ENCODE results near the gene TMCC1. TPM values are rescaled to one million over a fixed set of nuclear protein-coding genes. Genes with fewer than 3 reads are reported as not detected.
"Not testable (repeated sequence)": the region's sequence is repeated elsewhere in the genome, so short reads cannot be mapped to it uniquely, and the experiment has no call there.

Gene TMCC1
- total and polyA plus RNA-seq, 12 donors: 5.3 to 36.0 (median 27.2) TPM

DNA sequence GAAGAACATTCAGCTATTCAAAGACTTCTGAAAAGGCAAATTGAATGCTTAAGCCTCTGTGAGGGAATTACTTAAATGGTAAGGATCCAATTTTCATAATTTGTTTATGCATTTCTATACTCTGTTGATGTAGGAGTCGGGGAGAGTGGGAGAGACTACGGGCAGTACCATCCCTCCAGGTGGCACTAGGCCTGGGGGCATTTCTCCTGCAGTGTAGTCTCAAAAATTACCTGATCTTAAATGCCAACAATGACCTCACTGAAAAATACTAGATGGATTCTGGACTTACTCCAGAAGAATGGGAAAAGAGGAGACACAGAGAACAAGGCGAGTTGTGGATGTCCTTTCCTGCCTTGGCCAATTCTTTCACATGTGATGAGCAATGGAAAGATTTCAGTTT lies 209.2 kb downstream of the TMCC1 start:
- whole genome bisulfite sequencing, 2 donors: 96% methylated on average over 3 of the region's 3 CpGs
- H3K4me3 ChIP-seq: no peak overlapping the region
- ATAC-seq: no peak
- DNase-seq: no peak
- no peaks in the 10 kb centered on the region for H3K36me3 ChIP-seq
- intact Hi-C loops (cut with DNase I): no loop called here
- TF ChIP-seq, protein P1, sequence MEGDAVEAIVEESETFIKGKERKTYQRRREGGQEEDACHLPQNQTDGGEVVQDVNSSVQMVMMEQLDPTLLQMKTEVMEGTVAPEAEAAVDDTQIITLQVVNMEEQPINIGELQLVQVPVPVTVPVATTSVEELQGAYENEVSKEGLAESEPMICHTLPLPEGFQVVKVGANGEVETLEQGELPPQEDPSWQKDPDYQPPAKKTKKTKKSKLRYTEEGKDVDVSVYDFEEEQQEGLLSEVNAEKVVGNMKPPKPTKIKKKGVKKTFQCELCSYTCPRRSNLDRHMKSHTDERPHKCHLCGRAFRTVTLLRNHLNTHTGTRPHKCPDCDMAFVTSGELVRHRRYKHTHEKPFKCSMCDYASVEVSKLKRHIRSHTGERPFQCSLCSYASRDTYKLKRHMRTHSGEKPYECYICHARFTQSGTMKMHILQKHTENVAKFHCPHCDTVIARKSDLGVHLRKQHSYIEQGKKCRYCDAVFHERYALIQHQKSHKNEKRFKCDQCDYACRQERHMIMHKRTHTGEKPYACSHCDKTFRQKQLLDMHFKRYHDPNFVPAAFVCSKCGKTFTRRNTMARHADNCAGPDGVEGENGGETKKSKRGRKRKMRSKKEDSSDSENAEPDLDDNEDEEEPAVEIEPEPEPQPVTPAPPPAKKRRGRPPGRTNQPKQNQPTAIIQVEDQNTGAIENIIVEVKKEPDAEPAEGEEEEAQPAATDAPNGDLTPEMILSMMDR (IDR thresholded peaks at IDR 0.05): no peak
- H3K27me3 ChIP-seq: no peaks in the 10 kb centered on the region
- no peak overlapping the region for H3K27ac ChIP-seq
- H3K4me1 ChIP-seq: peaks cover 0 to 35% (median 19%) of the 10 kb centered on the region in 9 donors
- no peaks in the 10 kb centered on the region for H3K9me3 ChIP-seq

DNA sequence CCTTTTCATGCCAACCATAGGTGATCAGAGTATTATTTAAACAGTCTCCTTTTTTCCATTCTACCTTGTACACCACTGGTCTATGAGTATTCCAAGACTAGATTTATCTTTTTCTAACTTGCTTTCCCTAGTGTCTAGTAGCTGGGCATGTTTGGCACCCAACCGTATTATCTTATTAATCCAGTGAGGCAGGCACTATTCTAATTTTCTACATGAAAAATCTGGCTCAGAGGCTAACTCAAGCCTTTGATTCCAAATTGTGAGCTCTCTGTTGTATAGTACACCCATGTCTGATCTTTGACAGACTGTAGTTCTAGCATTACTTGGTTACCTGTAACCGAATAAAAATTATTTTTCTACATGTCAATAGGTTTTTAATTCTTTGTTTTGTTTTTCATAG lies 210.3 kb downstream of the TMCC1 start:
- Histone ChIP-seq H3K4me1 (peaks cover 0 to 27% (median 10%) of the 10 kb centered on the region in 9 donors), H3K36me3 (no peaks in the 10 kb centered on the region), H3K27me3 (no peaks in the 10 kb centered on the region), H3K9me3 (no peaks in the 10 kb centered on the region), H3K27ac (no peak overlapping the region), H3K4me3 (no peak overlapping the region)
- ATAC-seq: no peak
- TF ChIP-seq, protein P1 (IDR thresholded peaks at IDR 0.05): no peak
- WGBS, 2 donors: 96 to 98% methylated on average over 2 of the region's 2 CpGs
- DNase-seq: no peak
- intact Hi-C loops (cut with DNase I): no loop called here

DNA sequence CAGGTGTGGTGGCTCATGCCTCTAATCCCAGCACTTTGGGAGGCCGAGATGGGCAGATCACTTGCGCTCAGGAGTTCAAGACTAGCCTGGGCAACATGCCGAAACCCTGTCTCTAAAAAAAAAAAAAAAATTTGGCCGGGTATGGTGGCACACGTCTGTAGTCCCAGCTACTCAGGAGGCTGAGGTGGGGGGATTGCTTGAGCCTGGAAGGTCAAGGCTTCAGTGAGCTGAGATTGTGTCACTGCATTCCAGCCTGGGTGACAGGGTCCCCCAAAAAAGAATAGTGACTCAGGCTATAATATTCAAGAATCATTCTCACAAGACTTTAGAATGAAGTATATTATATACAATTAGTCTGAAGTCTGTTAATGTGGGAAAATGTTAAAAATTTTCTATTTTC lies 216.5 kb downstream of the TMCC1 start:
- TF ChIP-seq, protein P1 (IDR thresholded peaks at IDR 0.05): no peak
- H3K9me3 ChIP-seq: no peaks in the 10 kb centered on the region
- no peaks in the 10 kb centered on the region for H3K36me3 ChIP-seq
- no peak overlapping the region for H3K4me3 ChIP-seq
- ATAC-seq (peak in 5 of 8 donors; percentile 39 to 56 (median 49)), DNase-seq (no peak)
- peaks cover 0 to 38% (median 23%) of the 10 kb centered on the region in 9 donors for H3K4me1 ChIP-seq
- H3K27ac ChIP-seq: no peak overlapping the region
- no peaks in the 10 kb centered on the region for H3K27me3 ChIP-seq
- intact Hi-C loops (cut with DNase I): no loop called here
- 75 to 80% methylated on average over 5 of the region's 5 CpGs for WGBS, 2 donors

DNA sequence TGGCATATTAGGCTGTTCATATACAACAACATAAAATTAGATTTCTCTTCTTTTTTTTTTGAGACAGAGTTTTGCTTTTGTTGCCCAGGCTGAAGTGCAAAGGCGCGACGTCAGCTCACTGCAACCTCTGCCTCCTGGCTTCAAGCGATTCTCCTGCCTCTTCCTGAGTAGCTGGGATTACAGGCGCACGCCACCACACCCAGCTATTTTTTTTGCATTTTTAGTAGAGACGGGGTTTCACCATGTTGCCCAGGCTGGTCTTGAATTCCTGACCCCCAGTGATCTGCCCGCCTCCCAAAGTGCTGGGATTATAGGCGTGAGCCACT lies 218.8 kb downstream of the TMCC1 start:
- H3K27me3 ChIP-seq; H3K4me3 ChIP-seq; H3K9me3 ChIP-seq; ATAC-seq; H3K27ac ChIP-seq; intact Hi-C loops (cut with DNase I); DNase-seq: not testable (repeated sequence)
- H3K36me3 ChIP-seq: peaks cover 0 to 14% (median 4%) of the 10 kb centered on the region in 9 donors
- 93 to 94% methylated on average over 9 of the region's 9 CpGs for WGBS, 2 donors
- peaks cover 0 to 50% (median 24%) of the 10 kb centered on the region in 9 donors for H3K4me1 ChIP-seq

DNA sequence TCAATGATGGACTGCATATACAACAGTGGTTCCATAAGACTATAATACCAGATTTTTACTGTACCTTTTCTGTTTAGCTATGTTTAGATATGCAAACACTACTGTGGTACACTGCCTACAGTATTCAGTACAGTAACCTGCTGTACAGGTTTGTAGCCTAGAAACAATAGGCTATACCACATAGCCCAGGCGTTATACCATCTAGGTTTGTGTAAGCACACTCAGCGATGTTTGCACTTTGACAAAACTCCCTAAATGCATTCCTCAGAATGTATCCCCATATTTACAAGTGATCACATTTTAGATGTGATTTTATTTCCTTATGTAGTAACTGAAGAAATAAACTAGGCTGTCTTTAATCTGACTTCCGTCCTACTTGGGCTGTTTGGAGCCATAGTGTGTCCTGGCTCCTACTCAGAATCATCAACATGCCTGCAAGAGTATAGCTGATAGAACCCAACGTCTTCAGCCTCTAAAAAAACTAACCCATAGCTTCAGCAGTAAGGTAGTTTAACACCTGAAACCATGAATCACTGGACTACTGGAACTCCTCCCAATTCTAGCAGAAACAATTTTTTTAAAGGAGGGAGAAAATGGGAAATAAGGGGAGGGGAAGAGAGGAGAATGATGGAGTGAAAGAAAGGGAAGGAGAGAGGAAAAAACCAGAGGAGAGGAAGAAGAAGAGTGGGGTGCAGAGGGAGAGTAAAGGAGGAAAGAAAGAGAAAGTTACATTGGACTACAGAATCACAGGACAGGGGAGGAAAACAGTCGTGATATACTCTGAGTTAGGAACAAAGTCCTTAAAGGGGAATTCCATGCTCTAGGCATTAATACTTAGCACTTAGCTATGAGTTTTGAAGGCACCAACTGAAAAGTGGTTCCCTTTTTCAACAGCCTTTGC lies 219.4 kb downstream of the TMCC1 start:
- Histone ChIP-seq H3K4me1 (peaks cover 0 to 51% (median 24%) of the 10 kb centered on the region in 9 donors), H3K9me3 (no peaks in the 10 kb centered on the region), H3K4me3 (no peak overlapping the region), H3K36me3 (peaks cover 0 to 20% (median 4%) of the 10 kb centered on the region in 9 donors), H3K27me3 (no peaks in the 10 kb centered on the region), H3K27ac (peak overlapping the region in 1 of 10 donors; percentile 34)
- intact Hi-C loops (cut with DNase I): no loop called here
- TF ChIP-seq, protein P1 (IDR thresholded peaks at IDR 0.05): no peak
- WGBS, 2 donors: 66 to 68% methylated on average over 5 of the region's 5 CpGs
- no peak for ATAC-seq
- DNase-seq: no peak
